CD4-positive, CD25-positive, alpha-beta regulatory T cell (primary cell): ENCODE results near the gene PWWP3B. TPM values are rescaled to one million over a fixed set of nuclear protein-coding genes. Genes with fewer than 3 reads are reported as not detected.
"Not testable (repeated sequence)": the region's sequence is repeated elsewhere in the genome, so short reads cannot be mapped to it uniquely, and the experiment has no call there.

ENCODE experiments used
- ATAC-seq, 2 donors: fragments of 150-1000 bp; cut with Tn5 transposase; one replicate each; pipeline ENCODE4 v1.10.0; 2021; ENCODE audit warnings: low read depth in 2 of 2, moderate number of reproducible peaks in 2 of 2, moderate library complexity in 1 of 2
- DNase-seq, 3 donors: peaks; one replicate each; pipeline versions ENCODE4 v3.0.0 to v3.0.0-alpha.2; 2012 to 2022; ENCODE audit warnings: mixed read lengths in 1 of 3
- H3K27ac ChIP-seq: one replicate; pipeline ENCODE4 v1.7.0; 2013; ENCODE audit warnings: mild to moderate bottlenecking, low read length; ENCODE audit not compliant: insufficient read depth, poor library complexity, severe bottlenecking
- H3K27me3 ChIP-seq: one replicate; pipeline ENCODE4 v1.7.0; 2013; ENCODE audit warnings: low read length; ENCODE audit not compliant: control insufficient read depth, insufficient read depth
- H3K36me3 ChIP-seq: one replicate; pipeline ENCODE4 v1.7.0; 2013; ENCODE audit warnings: mild to moderate bottlenecking, low read length, moderate library complexity; ENCODE audit not compliant: control insufficient read depth, insufficient read depth
- H3K4me1 ChIP-seq: 2 replicates; pipeline ENCODE4 v1.7.0; 2013; ENCODE audit warnings: mild to moderate bottlenecking, low read length; ENCODE audit not compliant: insufficient read depth, control insufficient read depth, poor library complexity, severe bottlenecking
- H3K4me3 ChIP-seq: one replicate; pipeline ENCODE4 v1.7.0; 2013; ENCODE audit warnings: low read depth, mild to moderate bottlenecking, low read length, moderate library complexity
- H3K9me3 ChIP-seq, 2 experiments: 1 replicate in 1 of 2; 2 replicates in 1 of 2; pipeline ENCODE4 v1.7.0; 2013; ENCODE audit warnings: low read length in 2 of 2, mild to moderate bottlenecking in 1 of 2, moderate library complexity in 1 of 2; ENCODE audit not compliant: control insufficient read depth in 2 of 2
- H3K27ac Mint-ChIP-seq, 3 donors: one replicate each; pipeline ENCODE4 v1.8.0; 2020 to 2022; ENCODE audit warnings: mild to moderate bottlenecking in 3 of 3, mixed read lengths in 3 of 3, moderate library complexity in 2 of 3
- H3K27me3 Mint-ChIP-seq: one replicate; pipeline ENCODE4 v1.8.0; 2022; ENCODE audit warnings: mild to moderate bottlenecking, mixed read lengths
- H3K36me3 Mint-ChIP-seq: one replicate; pipeline ENCODE4 v1.8.0; 2020; ENCODE audit warnings: mixed read lengths
- H3K4me1 Mint-ChIP-seq, 4 donors: one replicate each; pipeline ENCODE4 v1.8.0; 2020 to 2022; ENCODE audit warnings: mixed read lengths in 4 of 4, mild to moderate bottlenecking in 1 of 4
- H3K4me3 Mint-ChIP-seq, 4 donors: one replicate each; pipeline ENCODE4 v1.8.0; 2020 to 2022; ENCODE audit warnings: mild to moderate bottlenecking in 4 of 4, mixed read lengths in 4 of 4, moderate library complexity in 3 of 4
- H3K9me3 Mint-ChIP-seq, 7 donors: one replicate each; pipeline ENCODE4 v1.8.0; 2020 to 2022; ENCODE audit warnings: mixed read lengths in 7 of 7, mild to moderate bottlenecking in 3 of 7, moderate library complexity in 2 of 7
- polyA plus RNA-seq, 4 donors: library from polyadenylated mRNA; unstranded; fragments of 300-500 nt; fragmentation: Illumina TruSeq; gene quantifications; one replicate each; pipeline ENCODE4 v1.2.3, GENCODE V29; 2021
- total RNA-seq: library from RNA; stranded (reverse); gene quantifications from one replicate; pipeline ENCODE4 v1.2.3, GENCODE V29; 2022

PWWP3B gene
- total and polyA plus RNA-seq, 5 donors from 2014 or later, result not detected

GRCh38 chrX:106177106-106177981, 9.2 kb downstream of the PWWP3B start:
- Mint-ChIP-seq H3K27me3 (no peaks in the 10 kb centered on the region), H3K4me1 (no peaks in the 10 kb centered on the region), H3K4me3 (no peak overlapping the region), H3K36me3 (no peaks in the 10 kb centered on the region), H3K27ac (no peak overlapping the region), H3K9me3 (peaks cover 0 to 9% (median 0%) of the 10 kb centered on the region in 7 donors)
- ATAC-seq (no peak), DNase-seq (no peak)
- H3K27ac ChIP-seq, result no peak overlapping the region
- no peak overlapping the region for H3K4me3 ChIP-seq
- H3K4me1 ChIP-seq, result no peaks in the 10 kb centered on the region
- no peaks in the 10 kb centered on the region for H3K36me3 ChIP-seq
- H3K9me3 ChIP-seq, result no peaks in the 10 kb centered on the region
- H3K27me3 ChIP-seq, result no peaks in the 10 kb centered on the region

- Histone ChIP-seq H3K27ac (no peak overlapping the region), H3K9me3 (no peaks in the 10 kb centered on the region), H3K36me3 (no peaks in the 10 kb centered on the region), H3K27me3 (no peaks in the 10 kb centered on the region), H3K4me3 (no peak overlapping the region), H3K4me1 (no peaks in the 10 kb centered on the region)
- DNase-seq (no peak), ATAC-seq (no peak)
- H3K9me3 Mint-ChIP-seq, result peaks cover 0 to 9% (median 0%) of the 10 kb centered on the region in 7 donors
- no peaks in the 10 kb centered on the region for H3K36me3 Mint-ChIP-seq
- H3K4me1 Mint-ChIP-seq, result no peaks in the 10 kb centered on the region
- H3K27me3 Mint-ChIP-seq, result no peaks in the 10 kb centered on the region
- H3K27ac Mint-ChIP-seq, result no peak overlapping the region
- H3K4me3 Mint-ChIP-seq, result no peak overlapping the region
These were observed 9.8 kb downstream of the PWWP3B start for GRCh38 chrX:106177982-106178321.

GRCh38 chrX:106178826-106179225, 10.7 kb downstream of the PWWP3B start:
- no peaks in the 10 kb centered on the region for H3K27me3 Mint-ChIP-seq
- no peak overlapping the region for H3K27ac Mint-ChIP-seq
- Histone ChIP-seq H3K4me3 (no peak overlapping the region), H3K27me3 (no peaks in the 10 kb centered on the region), H3K4me1 (no peaks in the 10 kb centered on the region), H3K36me3 (no peaks in the 10 kb centered on the region), H3K9me3 (no peaks in the 10 kb centered on the region), H3K27ac (no peak overlapping the region)
- no peak for DNase-seq
- H3K4me3 Mint-ChIP-seq, result no peak overlapping the region
- no peaks in the 10 kb centered on the region for H3K4me1 Mint-ChIP-seq
- peaks cover 0 to 7% (median 0%) of the 10 kb centered on the region in 7 donors for H3K9me3 Mint-ChIP-seq
- no peak for ATAC-seq
- no peaks in the 10 kb centered on the region for H3K36me3 Mint-ChIP-seq

- not testable (repeated sequence) for H3K4me1 ChIP-seq, H3K4me1 Mint-ChIP-seq, H3K27ac Mint-ChIP-seq, H3K27me3 Mint-ChIP-seq, H3K4me3 ChIP-seq, H3K9me3 ChIP-seq, H3K36me3 Mint-ChIP-seq, H3K36me3 ChIP-seq, H3K4me3 Mint-ChIP-seq, H3K27ac ChIP-seq, DNase-seq, ATAC-seq, H3K27me3 ChIP-seq
- peaks cover 0 to 11% (median 3%) of the 10 kb centered on the region in 7 donors for H3K9me3 Mint-ChIP-seq
These were observed 15.6 kb downstream of the PWWP3B start for GRCh38 chrX:106183685-106184084.

DNA sequence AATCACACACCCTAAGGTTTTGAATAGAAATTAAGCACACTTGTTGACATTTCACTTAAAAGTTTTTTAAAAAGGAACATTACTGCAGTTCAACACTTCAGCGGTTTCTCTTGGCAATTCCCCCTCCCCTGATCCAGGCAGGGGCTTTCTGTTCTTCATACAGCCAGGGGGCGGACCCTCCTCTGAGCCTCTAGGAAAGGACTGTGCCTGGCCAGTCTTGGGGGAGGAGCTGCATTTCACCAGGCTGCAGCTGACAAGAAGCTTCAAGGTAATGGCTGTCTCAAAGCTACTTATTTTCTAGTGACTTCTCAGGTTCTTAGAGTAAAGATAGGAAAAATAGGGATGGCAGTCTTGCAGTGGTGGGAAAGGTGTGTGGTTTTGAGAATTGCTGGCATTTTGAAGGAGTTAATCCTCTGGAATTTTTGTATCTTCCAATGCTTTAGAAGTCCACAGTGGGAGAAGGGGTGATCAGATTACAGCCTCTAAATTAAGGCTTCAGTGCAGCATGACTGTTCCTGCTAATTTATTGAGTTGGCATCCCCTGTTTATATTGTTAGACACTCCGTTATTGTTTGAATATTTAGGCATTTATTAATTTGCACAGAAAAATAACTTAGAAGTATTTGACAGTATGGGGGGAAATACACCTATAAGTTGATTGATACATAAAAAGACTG, 33.5 kb downstream of the PWWP3B start:
- Mint-ChIP-seq H3K9me3 (peaks cover 0 to 2% (median 0%) of the 10 kb centered on the region in 7 donors), H3K4me1 (no peaks in the 10 kb centered on the region), H3K4me3 (no peak overlapping the region), H3K27me3 (no peaks in the 10 kb centered on the region), H3K27ac (no peak overlapping the region), H3K36me3 (no peaks in the 10 kb centered on the region)
- Histone ChIP-seq H3K4me1 (no peaks in the 10 kb centered on the region), H3K9me3 (peaks cover 0 to 1% of the 10 kb centered on the region in 2 experiments), H3K27ac (no peak overlapping the region), H3K36me3 (no peaks in the 10 kb centered on the region), H3K4me3 (no peak overlapping the region), H3K27me3 (no peaks in the 10 kb centered on the region)
- DNase-seq, result no peak
- ATAC-seq, result no peak

GRCh38 chrX:106203315-106203714, 35.2 kb downstream of the PWWP3B start:
- Histone ChIP-seq H3K4me1 (no peaks in the 10 kb centered on the region), H3K27ac (no peak overlapping the region), H3K9me3 (peaks cover 0 to 1% of the 10 kb centered on the region in 2 experiments), H3K36me3 (no peaks in the 10 kb centered on the region), H3K27me3 (no peaks in the 10 kb centered on the region), H3K4me3 (no peak overlapping the region)
- Mint-ChIP-seq H3K9me3 (peaks cover 0 to 2% (median 0%) of the 10 kb centered on the region in 7 donors), H3K4me1 (no peaks in the 10 kb centered on the region), H3K36me3 (no peaks in the 10 kb centered on the region), H3K4me3 (no peak overlapping the region), H3K27me3 (no peaks in the 10 kb centered on the region), H3K27ac (no peak overlapping the region)
- no peak for ATAC-seq
- DNase-seq, result no peak

DNA sequence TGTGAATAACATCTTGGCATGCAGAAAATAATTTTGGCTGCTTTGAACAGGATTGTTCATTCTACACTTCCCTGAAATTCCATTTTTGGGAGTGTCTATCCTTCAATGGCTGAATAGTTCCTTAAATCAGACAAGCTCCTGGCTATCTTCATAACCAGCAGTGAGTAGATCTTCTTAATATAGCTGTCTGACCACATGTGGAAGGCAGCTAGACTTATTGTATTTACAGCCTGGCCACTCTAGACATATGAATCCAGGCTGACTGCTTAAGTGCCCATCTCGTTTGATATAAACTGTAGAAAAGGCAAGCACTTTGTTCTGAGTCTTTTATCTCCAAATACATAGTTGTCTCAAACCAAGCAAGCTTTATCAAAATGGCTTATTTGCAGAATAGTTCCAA, 40.0 kb downstream of the PWWP3B start:
- Histone ChIP-seq H3K27ac (no peak overlapping the region), H3K4me3 (no peak overlapping the region), H3K4me1 (no peaks in the 10 kb centered on the region), H3K36me3 (no peaks in the 10 kb centered on the region), H3K9me3 (peaks cover 0 to 1% of the 10 kb centered on the region in 2 experiments), H3K27me3 (no peaks in the 10 kb centered on the region)
- no peaks in the 10 kb centered on the region for H3K36me3 Mint-ChIP-seq
- H3K9me3 Mint-ChIP-seq, result peaks cover 0 to 5% (median 0%) of the 10 kb centered on the region in 7 donors
- H3K27me3 Mint-ChIP-seq, result no peaks in the 10 kb centered on the region
- H3K4me3 Mint-ChIP-seq, result no peak overlapping the region
- H3K4me1 Mint-ChIP-seq, result no peaks in the 10 kb centered on the region
- no peak for DNase-seq
- no peak overlapping the region for H3K27ac Mint-ChIP-seq
- ATAC-seq, result no peak
